Chondrocyte (in vitro differentiated cells): ENCODE measurements around the gene NEU2. TPM values are rescaled to one million over a fixed set of nuclear protein-coding genes. Genes with fewer than 3 reads are reported as not detected.
"Not testable (repeated sequence)": the region's sequence is repeated elsewhere in the genome, so short reads cannot be mapped to it uniquely, and the experiment has no call there.

Experiments used
- DNase-seq: peaks from one replicate; pipeline ENCODE4 v3.0.0; 2021; ENCODE audit warnings: mixed read lengths, low spot score
- H3K27ac Mint-ChIP-seq: one replicate; pipeline ENCODE4 v1.8.0; 2021; ENCODE audit warnings: mild to moderate bottlenecking, moderate library complexity, mixed read lengths; ENCODE audit not compliant: unreplicated experiment
- H3K27me3 Mint-ChIP-seq: 2 replicates; pipeline ENCODE4 v1.8.0; 2021; ENCODE audit warnings: low read depth, mixed read lengths
- H3K36me3 Mint-ChIP-seq: 2 replicates; pipeline ENCODE4 v1.8.0; 2021; ENCODE audit warnings: low read depth, mixed read lengths
- H3K4me1 Mint-ChIP-seq: 2 replicates; pipeline ENCODE4 v1.8.0; 2021; ENCODE audit warnings: low read depth, mild to moderate bottlenecking, mixed read lengths
- H3K4me3 Mint-ChIP-seq: one replicate; pipeline ENCODE4 v1.8.0; 2021; ENCODE audit warnings: mild to moderate bottlenecking, moderate library complexity, mixed read lengths; ENCODE audit not compliant: unreplicated experiment
- H3K9me3 Mint-ChIP-seq: 2 replicates; pipeline ENCODE4 v1.8.0; 2021; ENCODE audit warnings: low read depth, mixed read lengths
- CTCF ChIP-seq: fragments of 200-600 bp; sonication (generic); IDR thresholded peaks from 2 replicates; pipeline ENCODE4 v1.5.0; 2021; ENCODE audit warnings: antibody characterized with exemption, mild to moderate bottlenecking, moderate library complexity
- total RNA-seq: library from RNA; stranded (reverse); gene quantifications from 3 replicates; pipeline ENCODE4 v1.2.1, GENCODE V29; 2021

Gene NEU2
- total RNA-seq, 1 donor from 2014 or later: not detected

DNA sequence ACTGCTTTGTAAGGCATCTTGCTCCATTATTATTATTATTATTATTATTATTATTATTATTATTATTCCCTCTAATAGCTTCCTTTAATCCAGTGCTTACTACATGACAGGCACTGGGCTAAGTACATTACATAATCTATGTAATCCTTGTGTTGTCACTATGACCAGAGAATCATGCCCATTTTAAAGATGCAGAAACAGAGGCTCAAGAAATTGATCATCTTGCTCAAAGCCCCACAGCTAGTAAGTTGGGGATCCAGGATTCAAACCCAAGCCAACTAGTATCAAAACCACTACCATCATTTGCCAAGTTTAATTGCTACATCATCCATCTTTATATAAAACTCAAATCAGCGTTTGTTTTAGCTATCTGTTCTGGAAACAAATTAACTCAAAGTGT is 18.8 kb upstream of the NEU2 start:
- Mint-ChIP-seq H3K27me3 (no peaks in the 10 kb centered on the region), H3K4me3 (no peak overlapping the region), H3K9me3 (peaks cover 8% of the 10 kb centered on the region), H3K4me1 (peaks cover 4% of the 10 kb centered on the region), H3K36me3 (no peaks in the 10 kb centered on the region), H3K27ac (no peak overlapping the region)
- no peak for DNase-seq
- no peak for TF ChIP-seq CTCF

- Mint-ChIP-seq H3K27ac (no peak overlapping the region), H3K27me3 (no peaks in the 10 kb centered on the region), H3K36me3 (no peaks in the 10 kb centered on the region), H3K9me3 (peaks cover 8% of the 10 kb centered on the region), H3K4me3 (no peak overlapping the region), H3K4me1 (peaks cover 4% of the 10 kb centered on the region)
- no peak for DNase-seq
- no peak for TF ChIP-seq CTCF
These were observed 17.3 kb upstream of the NEU2 start for GRCh38 chr2:233015019-233015645.

DNA sequence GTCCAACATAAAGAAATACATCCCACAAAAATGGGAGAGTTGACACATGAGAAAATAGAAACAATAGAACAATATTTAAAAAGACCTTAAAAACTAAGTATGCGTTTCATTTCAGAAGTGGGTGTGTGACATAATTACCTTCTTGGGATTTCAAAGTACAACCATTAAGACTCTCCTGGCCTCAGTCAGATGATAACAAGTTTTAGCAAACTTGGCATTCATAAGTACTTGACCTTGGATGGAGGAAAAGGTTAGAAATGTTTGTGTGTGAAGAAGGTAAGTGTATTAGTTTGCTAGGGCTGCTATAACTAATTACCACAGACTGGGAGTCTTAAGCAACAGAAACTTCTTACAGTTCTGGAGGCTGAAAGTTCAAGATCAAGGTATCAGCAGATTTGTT is 14.5 kb upstream of the NEU2 start:
- no peaks in the 10 kb centered on the region for H3K4me1 Mint-ChIP-seq
- no peaks in the 10 kb centered on the region for H3K27me3 Mint-ChIP-seq
- no peak overlapping the region for H3K4me3 Mint-ChIP-seq
- peaks cover 8% of the 10 kb centered on the region for H3K9me3 Mint-ChIP-seq
- no peak for DNase-seq
- H3K27ac Mint-ChIP-seq: no peak overlapping the region
- H3K36me3 Mint-ChIP-seq: no peaks in the 10 kb centered on the region
- no peak for TF ChIP-seq CTCF

GRCh38 chr2:233019610-233020009 is 12.9 kb upstream of the NEU2 start:
- H3K36me3 Mint-ChIP-seq, H3K4me3 Mint-ChIP-seq, H3K9me3 Mint-ChIP-seq, H3K27ac Mint-ChIP-seq, H3K27me3 Mint-ChIP-seq, H3K4me1 Mint-ChIP-seq: not testable (repeated sequence)
- peak; percentile 13 for DNase-seq

GRCh38 chr2:233020454-233020853 is 12.0 kb upstream of the NEU2 start:
- Mint-ChIP-seq H3K4me1 (peaks cover under 1% of the 10 kb centered on the region), H3K36me3 (no peaks in the 10 kb centered on the region), H3K9me3 (peaks cover 6% of the 10 kb centered on the region), H3K4me3 (no peak overlapping the region), H3K27ac (no peak overlapping the region), H3K27me3 (no peaks in the 10 kb centered on the region)
- peak; percentile 4 for DNase-seq
- TF ChIP-seq CTCF: no peak

GRCh38 chr2:233021771-233022170 is 10.7 kb upstream of the NEU2 start:
- DNase-seq: peak; percentile 37
- H3K27ac Mint-ChIP-seq: no peak overlapping the region
- no peak for TF ChIP-seq CTCF

More at GRCh38 chr2:233021771-233022170, 10.7 kb upstream of the NEU2 start:
- no peaks in the 10 kb centered on the region for H3K36me3 Mint-ChIP-seq
- no peaks in the 10 kb centered on the region for H3K27me3 Mint-ChIP-seq
- H3K4me3 Mint-ChIP-seq: no peak overlapping the region
- H3K4me1 Mint-ChIP-seq: peaks cover 14% of the 10 kb centered on the region
- peaks cover 9% of the 10 kb centered on the region for H3K9me3 Mint-ChIP-seq
